GM21367 (cell line): ENCODE results near the gene RAB25.

Experiments used
- ATAC-seq: cut with Tn5 transposase; IDR thresholded peaks from one replicate; pipeline ENCODE4 v1.9.1; 2021; ENCODE audit not compliant: unreplicated experiment

Gene RAB25

GRCh38 chr1:156100205-156100995 lies 39.4 kb downstream of the RAB25 start:
- ATAC-seq: no peak

- no peak for ATAC-seq
Observed at GRCh38 chr1:156101880-156102279, 40.9 kb downstream of the RAB25 start.

GRCh38 chr1:156102633-156103511 lies 41.9 kb downstream of the RAB25 start:
- ATAC-seq: no peak

- no peak for ATAC-seq
Observed at GRCh38 chr1:156103521-156103947, 42.6 kb downstream of the RAB25 start.

GRCh38 chr1:156104065-156104810 lies 43.3 kb downstream of the RAB25 start:
- no peak for ATAC-seq

GRCh38 chr1:156104861-156105832 lies 44.2 kb downstream of the RAB25 start:
- no peak for ATAC-seq

GRCh38 chr1:156106624-156107488 lies 45.9 kb downstream of the RAB25 start:
- ATAC-seq: peak; percentile 10

- ATAC-seq: no peak
Observed at GRCh38 chr1:156108057-156108456, 47.1 kb downstream of the RAB25 start.

- no peak for ATAC-seq
Observed at GRCh38 chr1:156108664-156109241, 47.8 kb downstream of the RAB25 start.

- ATAC-seq: no peak
Observed at GRCh38 chr1:156110252-156110651, 49.3 kb downstream of the RAB25 start.

- no peak for ATAC-seq
Observed at GRCh38 chr1:156111355-156111962, 50.5 kb downstream of the RAB25 start.

GRCh38 chr1:156112276-156113137 lies 51.5 kb downstream of the RAB25 start:
- ATAC-seq: no peak

GRCh38 chr1:156113282-156113950 lies 52.5 kb downstream of the RAB25 start:
- ATAC-seq: no peak

GRCh38 chr1:156114101-156114918 lies 53.4 kb downstream of the RAB25 start, which contains the start of gene LMNA:
LMNA (plus strand) TSS chr1:156114711; CDS start chr1:156114919, 208 bp downstream.
- ATAC-seq: peak; percentile 46

- ATAC-seq: no peak
Observed at GRCh38 chr1:156114919-156115513, 54.1 kb downstream of the RAB25 start.
